Type B pancreatic cell (in vitro differentiated cells): Measurements from ENCODE around the gene EEIG2. TPM values are rescaled to one million over a fixed set of nuclear protein-coding genes. Genes with fewer than 3 reads are reported as not detected.

Experiments
- DNase-seq: peaks from one replicate; pipeline ENCODE4 v3.0.0; 2021; ENCODE audit warnings: mixed read lengths; ENCODE audit not compliant: unreplicated experiment; ENCODE audit errors: extremely low spot score
- H3K27ac Mint-ChIP-seq: 2 replicates; pipeline ENCODE4 v1.8.0; 2021; ENCODE audit warnings: mild to moderate bottlenecking, mixed read lengths
- H3K27me3 Mint-ChIP-seq: 2 replicates; pipeline ENCODE4 v1.8.0; 2021; ENCODE audit warnings: mixed read lengths
- H3K36me3 Mint-ChIP-seq: 2 replicates; pipeline ENCODE4 v1.8.0; 2021; ENCODE audit warnings: mixed read lengths
- H3K4me1 Mint-ChIP-seq: one replicate; pipeline ENCODE4 v1.8.0; 2021; ENCODE audit warnings: mixed read lengths; ENCODE audit not compliant: unreplicated experiment
- H3K4me3 Mint-ChIP-seq: 2 replicates; pipeline ENCODE4 v1.8.0; 2021; ENCODE audit warnings: mild to moderate bottlenecking, mixed read lengths
- H3K9me3 Mint-ChIP-seq: 2 replicates; pipeline ENCODE4 v1.8.0; 2021; ENCODE audit warnings: mixed read lengths
- total RNA-seq: library from RNA; stranded (reverse); gene quantifications from 2 replicates; pipeline ENCODE4 v1.2.1, GENCODE V29; 2021; ENCODE audit warnings: low replicate concordance
- TF ChIP-seq, protein P1 (sequence below): fragments of 200-600 bp; sonication (generic); conservative IDR thresholded peaks from 2 replicates; pipeline ENCODE4 v1.5.0; 2021; ENCODE audit warnings: antibody characterized with exemption, mild to moderate bottlenecking

Gene EEIG2
- total RNA-seq, 1 donor from 2014 or later: 11.2 TPM

DNA sequence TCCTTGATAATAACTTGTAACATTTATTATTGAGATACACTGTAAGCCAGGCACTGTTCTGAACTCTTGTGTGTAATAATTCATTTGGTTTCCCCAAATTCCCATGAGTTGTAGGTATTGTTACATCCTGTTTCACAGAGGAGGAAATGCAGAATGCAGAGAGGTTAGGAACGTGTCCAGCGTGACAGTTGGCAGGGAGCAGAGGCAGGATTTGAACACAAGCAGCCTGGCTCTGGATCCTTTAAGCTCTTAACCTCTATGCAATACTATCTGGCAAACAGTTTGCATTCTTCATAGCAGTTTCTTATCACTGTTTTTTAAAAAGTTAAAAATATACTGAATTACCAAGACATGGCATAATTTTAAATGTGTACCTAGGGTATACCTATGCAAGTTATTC is 30.5 kb downstream of the EEIG2 start:
- Mint-ChIP-seq H3K4me1 (no peaks in the 10 kb centered on the region), H3K27ac (no peak overlapping the region), H3K27me3 (no peaks in the 10 kb centered on the region), H3K36me3 (no peaks in the 10 kb centered on the region), H3K9me3 (no peaks in the 10 kb centered on the region), H3K4me3 (no peak overlapping the region)
- TF ChIP-seq, protein P1, sequence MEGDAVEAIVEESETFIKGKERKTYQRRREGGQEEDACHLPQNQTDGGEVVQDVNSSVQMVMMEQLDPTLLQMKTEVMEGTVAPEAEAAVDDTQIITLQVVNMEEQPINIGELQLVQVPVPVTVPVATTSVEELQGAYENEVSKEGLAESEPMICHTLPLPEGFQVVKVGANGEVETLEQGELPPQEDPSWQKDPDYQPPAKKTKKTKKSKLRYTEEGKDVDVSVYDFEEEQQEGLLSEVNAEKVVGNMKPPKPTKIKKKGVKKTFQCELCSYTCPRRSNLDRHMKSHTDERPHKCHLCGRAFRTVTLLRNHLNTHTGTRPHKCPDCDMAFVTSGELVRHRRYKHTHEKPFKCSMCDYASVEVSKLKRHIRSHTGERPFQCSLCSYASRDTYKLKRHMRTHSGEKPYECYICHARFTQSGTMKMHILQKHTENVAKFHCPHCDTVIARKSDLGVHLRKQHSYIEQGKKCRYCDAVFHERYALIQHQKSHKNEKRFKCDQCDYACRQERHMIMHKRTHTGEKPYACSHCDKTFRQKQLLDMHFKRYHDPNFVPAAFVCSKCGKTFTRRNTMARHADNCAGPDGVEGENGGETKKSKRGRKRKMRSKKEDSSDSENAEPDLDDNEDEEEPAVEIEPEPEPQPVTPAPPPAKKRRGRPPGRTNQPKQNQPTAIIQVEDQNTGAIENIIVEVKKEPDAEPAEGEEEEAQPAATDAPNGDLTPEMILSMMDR: no peak
- DNase-seq: no peak

- DNase-seq: no peak
- Mint-ChIP-seq H3K4me3 (no peak overlapping the region), H3K9me3 (no peaks in the 10 kb centered on the region), H3K27me3 (no peaks in the 10 kb centered on the region), H3K36me3 (no peaks in the 10 kb centered on the region), H3K4me1 (peaks cover 5% of the 10 kb centered on the region), H3K27ac (no peak overlapping the region)
- TF ChIP-seq, protein P1: no peak
These were observed 31.1 kb downstream of the EEIG2 start for GRCh38 chr1:108590957-108591356.

- Mint-ChIP-seq H3K9me3 (no peaks in the 10 kb centered on the region), H3K27ac (no peak overlapping the region), H3K4me3 (no peak overlapping the region), H3K4me1 (peaks cover 5% of the 10 kb centered on the region), H3K36me3 (no peaks in the 10 kb centered on the region), H3K27me3 (no peaks in the 10 kb centered on the region)
- TF ChIP-seq, protein P1: no peak
- no peak for DNase-seq
These were observed 31.6 kb downstream of the EEIG2 start for GRCh38 chr1:108591466-108591865.

DNA sequence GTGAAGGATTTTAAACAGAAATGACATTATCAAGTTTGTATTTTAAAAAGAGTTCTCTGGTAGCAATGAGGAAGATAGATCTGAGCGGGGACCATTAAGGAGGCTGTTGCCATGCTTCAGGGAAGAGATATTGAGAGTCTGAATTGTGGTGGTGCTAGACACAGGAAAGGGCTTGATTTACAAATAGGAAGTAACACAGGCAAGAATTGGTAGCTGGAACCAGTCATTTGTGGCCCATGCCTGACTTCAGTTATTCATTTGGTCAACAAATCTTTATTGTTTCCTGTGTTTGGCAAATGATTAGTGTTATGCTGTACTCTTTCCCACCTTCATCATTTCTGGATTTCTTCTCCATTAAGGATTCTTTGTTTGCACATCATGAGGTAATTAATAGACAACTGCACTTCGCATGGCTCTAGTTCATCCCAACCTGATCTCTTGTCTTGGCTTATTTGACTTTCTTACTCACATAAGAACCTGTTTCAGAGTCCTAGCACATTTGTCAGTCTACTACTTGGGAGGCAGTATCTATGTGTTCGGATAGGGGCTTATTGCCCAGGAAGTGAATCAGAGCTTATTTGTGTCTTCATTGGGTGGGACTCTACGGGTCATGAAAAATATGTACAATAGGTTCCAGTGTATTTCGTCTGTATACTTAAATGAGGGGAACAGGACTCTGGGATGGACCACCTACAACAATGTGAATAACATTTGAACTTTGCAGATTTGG is 32.3 kb downstream of the EEIG2 start:
- H3K4me3 Mint-ChIP-seq: no peak overlapping the region
- no peak overlapping the region for H3K27ac Mint-ChIP-seq
- no peak for DNase-seq
- H3K9me3 Mint-ChIP-seq: no peaks in the 10 kb centered on the region
- H3K27me3 Mint-ChIP-seq: no peaks in the 10 kb centered on the region
- H3K36me3 Mint-ChIP-seq: no peaks in the 10 kb centered on the region
- TF ChIP-seq, protein P1: no peak
- H3K4me1 Mint-ChIP-seq: peaks cover 5% of the 10 kb centered on the region

GRCh38 chr1:108593448-108593847 is 33.5 kb downstream of the EEIG2 start:
- H3K36me3 Mint-ChIP-seq: no peaks in the 10 kb centered on the region
- H3K27me3 Mint-ChIP-seq: no peaks in the 10 kb centered on the region
- no peak overlapping the region for H3K27ac Mint-ChIP-seq
- peaks cover 8% of the 10 kb centered on the region for H3K4me1 Mint-ChIP-seq
- TF ChIP-seq, protein P1: no peak
- DNase-seq: no peak
- no peaks in the 10 kb centered on the region for H3K9me3 Mint-ChIP-seq
- H3K4me3 Mint-ChIP-seq: no peak overlapping the region

GRCh38 chr1:108595507-108595906 is 35.6 kb downstream of the EEIG2 start:
- peaks cover 8% of the 10 kb centered on the region for H3K4me1 Mint-ChIP-seq
- H3K27me3 Mint-ChIP-seq: no peaks in the 10 kb centered on the region
- H3K4me3 Mint-ChIP-seq: no peak overlapping the region
- no peak overlapping the region for H3K27ac Mint-ChIP-seq
- no peak for DNase-seq
- TF ChIP-seq, protein P1: no peak
- H3K9me3 Mint-ChIP-seq: no peaks in the 10 kb centered on the region
- H3K36me3 Mint-ChIP-seq: no peaks in the 10 kb centered on the region
